ENCODE results near the gene SRRM3.
A peak's percentile ranks its signal among the peaks of the same experiment; 100 is the strongest.
"Not testable (repeated sequence)": the region's sequence is repeated elsewhere in the genome, so short reads cannot be mapped to it uniquely, and the experiment has no call there.

The SRRM3 gene

GRCh38 chr7:76230214-76230613, 28.5 kb downstream of the SRRM3 start:
- no peak for DNase-seq (ENCODE audit: low spot score)

GRCh38 chr7:76231071-76231470, 29.4 kb downstream of the SRRM3 start:
- DNase-seq (ENCODE audit: low spot score) = no peak

- no peak for DNase-seq (ENCODE audit: low spot score)
These were observed 29.9 kb downstream of the SRRM3 start for GRCh38 chr7:76231583-76231982.

GRCh38 chr7:76232698-76233097, 31.0 kb downstream of the SRRM3 start:
- no peak for DNase-seq (ENCODE audit: low spot score)

- no peak for DNase-seq (ENCODE audit: low spot score)
These were observed 32.0 kb downstream of the SRRM3 start for GRCh38 chr7:76233538-76234281.

GRCh38 chr7:76234282-76234584, 32.5 kb downstream of the SRRM3 start:
- no peak for DNase-seq (ENCODE audit: low spot score)

GRCh38 chr7:76234931-76235441, 33.3 kb downstream of the SRRM3 start:
- peak; percentile 90 for DNase-seq (ENCODE audit: low spot score)

GRCh38 chr7:76236224-76236623, 34.5 kb downstream of the SRRM3 start:
- DNase-seq (ENCODE audit: low spot score) = no peak

GRCh38 chr7:76238326-76238725, 36.6 kb downstream of the SRRM3 start:
- DNase-seq (ENCODE audit: low spot score) = no peak

- DNase-seq (ENCODE audit: low spot score) = no peak
These were observed 39.4 kb downstream of the SRRM3 start for GRCh38 chr7:76241141-76241540.

GRCh38 chr7:76242517-76243063, 40.9 kb downstream of the SRRM3 start:
- not testable (repeated sequence) for DNase-seq (ENCODE audit: low spot score)

- DNase-seq (ENCODE audit: low spot score) = no peak
These were observed 43.2 kb downstream of the SRRM3 start for GRCh38 chr7:76244781-76245391.

- DNase-seq (ENCODE audit: low spot score) = no peak
These were observed 45.2 kb downstream of the SRRM3 start for GRCh38 chr7:76246804-76247389.

GRCh38 chr7:76247938-76248337, 46.2 kb downstream of the SRRM3 start:
- no peak for DNase-seq (ENCODE audit: low spot score)

GRCh38 chr7:76252021-76252420, 50.3 kb downstream of the SRRM3 start:
- no peak for DNase-seq (ENCODE audit: low spot score)

- DNase-seq (ENCODE audit: low spot score) = no peak
These were observed 53.1 kb downstream of the SRRM3 start for GRCh38 chr7:76254781-76255180.

- no peak for DNase-seq (ENCODE audit: low spot score)
These were observed 56.3 kb downstream of the SRRM3 start for GRCh38 chr7:76257973-76258372.

- DNase-seq (ENCODE audit: low spot score) = no peak
These were observed 57.7 kb downstream of the SRRM3 start for GRCh38 chr7:76259124-76260093.

GRCh38 chr7:76260171-76260703, 58.5 kb downstream of the SRRM3 start:
- peak; percentile 65 for DNase-seq (ENCODE audit: low spot score)

- DNase-seq (ENCODE audit: low spot score) = no peak
These were observed 59.6 kb downstream of the SRRM3 start for GRCh38 chr7:76261329-76261728.

GRCh38 chr7:76261931-76262330, 60.2 kb downstream of the SRRM3 start:
- no peak for DNase-seq (ENCODE audit: low spot score)
